SU-DHL-6 (cell line): ENCODE measurements around the gene NCCRP1.

Experiments
- CTCF ChIP-seq: fragments of 200-600 bp; sonication (generic); IDR thresholded peaks from one replicate; pipeline ENCODE4 v1.5.1; 2017; ENCODE audit warnings: antibody characterized with exemption, mild to moderate bottlenecking, low read length, moderate library complexity; ENCODE audit not compliant: insufficient read depth, poor library complexity, severe bottlenecking
- EZH2phosphoT487 ChIP-seq: fragments of 200-600 bp; sonication (generic), shearing (Covaris generic); conservative IDR thresholded peaks from 2 replicates; pipeline ENCODE4 v1.6.1; 2018; ENCODE audit warnings: mild to moderate bottlenecking, antibody characterized with exemption, low read length, moderate library complexity, mixed read lengths

- TF ChIP-seq EZH2phosphoT487 (no peak), CTCF (no peak)
Observed at GRCh38 chr19:39164289-39164688, 32.5 kb upstream of the NCCRP1 start.
